Activated CD4-positive, CD25-positive, alpha-beta regulatory T cell treated with anti-CD3 and anti-CD28 coated beads, Interleukin-2, amount 50 U/mL, for 24 hours (primary cell): ENCODE results near the gene SLC10A3.
"Not testable (repeated sequence)": the region's sequence is repeated elsewhere in the genome, so short reads cannot be mapped to it uniquely, and the experiment has no call there.

Experiments
- ATAC-seq, 2 donors: fragments of 150-1000 bp; cut with Tn5 transposase; one replicate each; pipeline ENCODE4 v1.10.0; 2021; ENCODE audit warnings: mild to moderate bottlenecking in 1 of 2, moderate library complexity in 1 of 2

The SLC10A3 gene

GRCh38 chrX:154508384-154508745, 17.9 kb upstream of the SLC10A3 start:
- no peak for ATAC-seq

DNA sequence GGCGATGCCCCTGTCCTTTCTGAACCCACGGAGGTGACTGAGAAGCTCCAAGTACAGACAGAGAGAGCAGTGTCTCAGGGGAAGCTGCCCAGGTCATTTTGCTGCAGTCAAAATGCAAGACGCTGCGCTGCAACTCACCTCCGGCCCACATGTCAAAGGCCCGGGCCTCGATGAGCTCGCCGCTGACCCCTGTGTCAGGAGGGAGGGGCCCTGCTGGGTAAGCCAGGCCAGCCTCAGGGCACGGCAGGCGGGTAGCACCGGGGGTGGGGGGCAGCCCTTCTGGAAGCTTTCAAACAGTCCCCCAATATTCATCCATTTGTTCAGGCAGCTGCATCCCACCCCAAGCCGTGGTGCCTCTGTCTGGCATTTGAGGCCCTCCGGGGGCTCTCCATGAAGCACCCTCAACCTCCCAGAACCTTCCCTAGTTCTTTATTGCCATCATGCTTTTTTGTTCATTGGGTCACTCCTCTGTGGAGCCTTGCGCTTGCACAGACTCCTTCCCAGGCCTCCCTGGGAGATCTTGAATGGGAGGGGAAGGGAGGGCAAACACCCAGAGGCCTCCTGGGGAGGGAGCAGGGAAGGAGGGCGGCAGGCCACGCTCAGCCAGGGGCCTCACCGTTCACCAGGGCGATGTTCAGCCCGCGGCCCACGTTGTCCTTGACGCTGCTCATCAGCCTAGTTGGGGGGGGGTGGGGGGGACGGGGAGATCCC, 17.4 kb upstream of the SLC10A3 start:
- ATAC-seq: no peak

GRCh38 chrX:154506483-154507332, 16.3 kb upstream of the SLC10A3 start:
- ATAC-seq: no peak

GRCh38 chrX:154505734-154506133, 15.3 kb upstream of the SLC10A3 start:
- no peak for ATAC-seq

- no peak for ATAC-seq
These were observed 12.6 kb upstream of the SLC10A3 start for GRCh38 chrX:154502989-154503388.

- ATAC-seq: no peak
These were observed 11.7 kb upstream of the SLC10A3 start for GRCh38 chrX:154502098-154502497.

GRCh38 chrX:154501423-154501822, 11.0 kb upstream of the SLC10A3 start:
- not testable (repeated sequence) for ATAC-seq

DNA sequence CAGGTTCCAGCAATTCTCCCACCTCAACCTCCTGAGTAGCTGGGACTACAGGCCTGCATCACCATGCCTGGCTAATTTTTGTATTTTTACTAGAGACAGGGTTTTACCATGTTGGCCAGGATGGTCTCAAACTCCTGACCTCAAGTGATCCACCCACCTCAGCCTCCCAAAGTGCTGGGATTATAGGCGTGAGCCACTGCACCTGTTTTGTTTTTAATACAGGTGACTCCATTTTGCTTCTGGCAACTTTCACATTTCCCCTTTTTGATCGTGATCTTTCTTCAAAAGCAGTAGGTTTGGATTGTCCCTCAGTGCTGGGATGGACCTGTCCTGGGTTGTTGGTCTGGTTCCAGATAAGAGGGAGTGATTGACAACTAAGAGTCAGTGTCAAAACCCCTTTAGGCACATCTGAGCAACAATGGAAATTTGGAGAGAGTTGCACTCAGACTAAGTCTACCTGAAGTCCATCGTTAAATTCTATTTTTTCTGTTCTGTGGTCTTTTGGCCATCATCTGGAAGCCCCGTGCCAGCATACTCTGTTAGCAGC, 6.2 kb upstream of the SLC10A3 start:
- ATAC-seq: not testable (repeated sequence)

DNA sequence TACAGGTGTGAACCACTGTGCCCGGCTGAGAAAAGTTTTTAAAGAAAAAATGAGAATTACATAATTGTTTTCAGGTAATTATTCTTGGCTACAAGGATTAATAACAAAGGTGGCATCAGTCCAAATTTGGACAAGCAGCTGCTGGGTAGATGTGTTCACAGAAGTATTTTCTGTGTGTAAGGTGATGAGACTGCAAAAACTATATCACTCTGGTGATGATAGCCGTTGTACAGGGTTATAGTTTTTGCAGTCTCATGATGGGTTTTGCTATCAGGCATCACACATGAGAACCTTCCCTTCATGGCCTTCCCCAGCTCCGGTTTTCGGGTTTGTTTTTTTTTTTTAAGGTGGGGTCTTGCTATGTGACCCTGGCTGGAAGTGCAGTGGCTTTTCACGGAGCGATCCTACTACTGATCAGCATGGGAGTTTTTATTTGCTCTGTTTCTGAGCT, 5.1 kb upstream of the SLC10A3 start:
- no peak for ATAC-seq

DNA sequence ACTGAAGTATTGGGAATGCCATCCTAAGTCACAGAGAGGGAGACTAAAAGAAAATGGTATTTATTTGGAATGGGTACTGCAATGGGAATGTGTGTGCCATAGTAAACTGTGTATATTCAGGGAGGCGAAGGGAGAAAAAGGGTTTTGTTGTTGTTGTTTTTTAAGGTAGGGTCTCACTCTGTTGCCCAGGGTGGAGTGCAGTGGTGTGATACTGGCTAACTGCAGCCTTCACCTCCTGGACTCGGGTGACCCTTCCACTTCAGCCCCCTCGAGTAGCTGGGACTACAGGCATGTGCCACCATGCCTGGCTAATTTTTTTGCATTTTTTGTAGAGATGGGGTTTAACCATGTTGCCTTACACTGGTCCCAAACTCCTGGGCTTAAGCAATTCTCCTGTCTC, 4.3 kb upstream of the SLC10A3 start:
- no peak for ATAC-seq

DNA sequence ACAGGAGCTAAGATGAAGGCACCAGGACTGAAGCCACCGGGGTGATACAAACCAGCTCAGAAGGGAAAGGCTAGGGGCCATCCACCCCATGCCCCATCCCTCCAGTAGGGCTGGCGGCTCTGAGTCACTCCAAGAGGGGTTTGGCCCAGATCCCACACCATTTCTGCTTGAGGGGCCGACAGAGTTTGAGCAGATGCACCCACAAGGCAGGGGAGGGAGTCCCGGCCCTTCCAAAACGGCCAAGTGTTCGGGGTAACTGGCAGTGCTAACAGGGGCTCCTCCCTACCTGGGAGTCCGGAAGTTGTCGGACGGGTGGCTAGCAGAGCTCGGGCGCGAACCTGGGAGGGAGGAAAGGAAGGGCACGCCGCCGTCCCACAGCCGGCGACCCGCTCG, 412 bp downstream of the SLC10A3 start:
- ATAC-seq: peak; percentile 15 to 17

GRCh38 chrX:154489182-154489581, 1.2 kb downstream of the SLC10A3 start:
- no peak for ATAC-seq

- ATAC-seq: no peak
These were observed 1.9 kb downstream of the SLC10A3 start for GRCh38 chrX:154488336-154489075.

GRCh38 chrX:154487518-154488290, 2.7 kb downstream of the SLC10A3 start:
- ATAC-seq: no peak

DNA sequence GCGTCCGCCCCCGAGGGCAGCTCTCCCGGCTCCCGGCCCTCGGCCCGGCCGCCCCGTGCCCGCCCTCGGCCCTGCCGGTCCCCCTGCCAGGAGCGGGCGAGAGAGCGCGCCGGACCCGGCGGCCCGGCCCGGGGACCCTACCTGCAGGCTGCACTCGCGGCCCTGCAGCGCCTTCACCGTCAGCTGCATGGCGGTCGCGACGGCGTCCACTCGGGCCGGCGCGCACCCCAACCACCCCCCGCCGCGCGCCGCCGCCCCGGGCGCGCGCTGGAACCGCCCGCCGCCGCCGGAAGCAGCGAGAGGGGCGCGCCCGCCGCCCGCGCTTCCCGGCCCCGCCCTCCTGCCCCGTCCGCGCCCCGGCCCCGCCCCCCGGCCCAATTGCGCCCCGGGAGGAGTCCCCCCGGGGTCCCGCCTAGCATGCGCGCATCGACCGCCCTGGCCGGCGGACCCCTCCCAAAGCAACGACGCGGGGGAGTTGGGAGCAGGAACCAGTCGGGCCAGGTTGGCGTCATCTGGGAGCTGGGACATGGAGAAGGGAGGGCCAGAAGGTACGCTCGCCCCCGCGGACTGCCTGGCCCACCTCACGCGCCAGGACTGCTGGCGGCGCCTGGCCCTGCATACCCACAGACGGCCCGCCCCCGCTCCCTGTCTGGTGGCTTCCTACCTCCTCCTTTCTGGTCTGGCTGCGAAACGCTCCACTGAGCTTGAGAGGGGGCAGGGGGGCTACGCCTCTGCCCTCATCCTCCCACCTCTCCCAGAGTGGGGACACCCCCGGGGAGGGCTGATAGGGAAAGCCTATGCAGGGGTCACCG, 3.8 kb downstream of the SLC10A3 start, which contains the start of gene UBL4A:
UBL4A (minus strand) TSS at position 220 of the 812 bp plus-strand sequence; CDS start at position 189, 31 bp downstream.
- ATAC-seq: peak; percentile 8 to 14

- peak in 1 of 2 donors; percentile 4 for ATAC-seq
These were observed 4.4 kb downstream of the SLC10A3 start for GRCh38 chrX:154486052-154486395.

DNA sequence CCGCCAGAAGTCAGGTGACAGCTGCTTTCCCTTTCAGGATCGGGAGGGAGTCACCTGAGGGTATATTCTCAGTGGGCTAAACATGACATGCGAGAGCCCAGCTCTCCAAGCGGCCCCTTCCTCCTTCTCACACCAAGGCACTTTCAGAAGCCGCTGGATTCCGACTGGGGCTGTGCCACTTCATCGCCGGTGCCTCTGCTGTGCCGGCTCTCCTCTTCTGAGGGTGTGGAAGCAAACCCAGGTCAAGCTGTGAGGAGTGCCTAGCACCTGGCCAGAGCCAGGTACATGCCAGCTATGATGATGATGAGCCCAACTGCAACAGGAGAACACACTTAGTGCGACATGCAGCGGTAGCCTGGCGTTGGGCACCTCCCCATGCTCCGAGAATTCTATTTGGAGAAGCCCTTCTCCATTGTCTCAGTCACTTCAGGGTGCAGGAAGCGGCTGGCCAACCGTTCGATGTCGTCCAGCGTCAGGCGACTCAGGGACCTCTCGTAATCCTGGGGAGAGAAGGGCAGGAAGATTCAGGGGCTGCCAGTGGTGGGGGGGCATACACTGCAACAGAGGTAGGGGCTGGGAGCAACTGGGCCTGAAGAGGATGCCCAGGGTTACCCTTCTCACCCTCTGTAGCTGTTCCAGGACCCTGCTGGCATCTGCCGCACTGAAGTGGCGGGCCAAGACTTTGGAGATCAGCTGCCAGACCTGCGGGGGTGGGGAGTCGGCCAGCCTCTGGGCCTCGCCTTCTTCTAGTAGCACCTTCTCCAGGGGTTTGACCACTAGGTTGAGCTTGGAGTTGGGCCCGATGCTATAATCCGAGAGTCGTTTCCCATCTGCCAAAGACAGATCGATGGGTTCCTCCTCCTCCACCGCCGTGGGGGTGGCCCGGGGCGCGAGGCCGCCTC, 5.0 kb downstream of the SLC10A3 start:
- ATAC-seq: no peak

DNA sequence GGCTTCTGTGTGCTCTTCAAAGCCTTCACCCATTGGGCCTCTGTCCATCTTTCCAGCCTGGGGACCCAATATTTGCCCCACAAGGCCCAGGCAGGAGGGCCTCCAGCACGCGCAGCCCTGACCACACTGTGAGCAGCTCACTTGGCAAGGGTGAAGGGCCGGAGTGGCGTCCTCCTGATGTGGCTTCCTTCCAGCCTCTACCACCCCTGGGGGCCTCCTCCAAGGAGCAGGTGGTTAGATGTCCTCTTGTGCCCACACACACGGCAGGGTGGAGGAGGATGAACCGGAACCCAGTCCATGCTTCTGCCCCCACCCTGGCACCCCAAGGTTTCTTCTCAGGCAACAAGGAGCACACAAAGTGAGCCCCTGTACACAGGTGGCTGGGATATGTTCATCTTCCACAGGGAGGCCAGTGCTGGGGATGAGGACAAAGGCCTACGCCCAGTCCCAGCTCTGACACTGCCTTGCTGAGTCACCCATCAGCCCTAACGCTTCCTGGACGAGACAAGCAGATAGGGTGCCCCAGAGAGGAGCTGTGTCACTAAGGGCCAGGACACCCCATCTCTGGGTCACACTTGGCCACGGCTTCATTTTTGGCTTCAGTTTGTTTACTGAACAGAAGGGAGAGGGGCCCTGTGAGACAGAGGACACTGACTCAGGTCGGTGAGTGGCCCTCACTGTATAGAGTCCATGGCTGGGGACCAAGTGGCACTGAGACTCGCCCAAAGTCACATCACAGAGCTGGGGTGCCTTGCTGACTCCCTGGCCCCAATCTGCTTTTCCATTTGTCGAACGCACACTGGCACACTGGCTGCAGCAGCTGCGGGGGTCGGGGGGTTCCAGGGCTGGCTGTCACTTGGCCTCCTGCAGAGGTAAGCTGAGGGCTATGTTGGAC, 5.9 kb downstream of the SLC10A3 start:
- no peak for ATAC-seq

GRCh38 chrX:154483325-154483724, 7.1 kb downstream of the SLC10A3 start:
- no peak for ATAC-seq
